Upper lobe of right lung (tissue), 1 donor: ENCODE data around the gene CNPY1. TPM values are rescaled to one million over a fixed set of nuclear protein-coding genes. Genes with fewer than 3 reads are reported as not detected.

Experiments used
- ATAC-seq: fragments of 200-7000 bp; cut with Tn5 transposase; one replicate; pipeline ENCODE4 v1.9.1; 2020; ENCODE audit warnings: mild to moderate bottlenecking, moderate library complexity
- DNase-seq: peaks from one replicate; pipeline ENCODE4 v3.0.0-alpha.2; 2020
- H3K27ac ChIP-seq: fragments of 200-600 bp; one replicate; pipeline ENCODE4 v1.8.0; 2022
- H3K27me3 ChIP-seq: fragments of 200-600 bp; one replicate; pipeline ENCODE4 v1.8.0; 2022; ENCODE audit warnings: mild to moderate bottlenecking
- H3K36me3 ChIP-seq: fragments of 200-600 bp; one replicate; pipeline ENCODE4 v1.8.0; 2022
- H3K4me1 ChIP-seq: fragments of 200-600 bp; one replicate; pipeline ENCODE4 v1.8.0; 2022
- H3K4me3 ChIP-seq: fragments of 200-600 bp; one replicate; pipeline ENCODE4 v1.8.0; 2022; ENCODE audit warnings: mild to moderate bottlenecking
- H3K9me3 ChIP-seq: fragments of 200-600 bp; one replicate; pipeline ENCODE4 v1.8.0; 2022
- CTCF ChIP-seq: fragments of 200-600 bp; IDR thresholded peaks from one replicate; pipeline ENCODE4 v1.8.0; 2022; ENCODE audit warnings: antibody characterized with exemption
- intact Hi-C: fragments of 100-400 bp; cut with DNase I; formaldehyde crosslinking; loops from one replicate; pipeline ENCODE4 v1.11.0; 2022
- total RNA-seq: library from RNA; stranded (reverse); fragmentation: NEBNext Ultra II Directional; extraction: Animal tissue kit (Norgen Biotek cat#: 25700); gene quantifications from one replicate; pipeline ENCODE4 v1.2.1, GENCODE V29; 2021
- donor health status: DM: no; HTN: yes; CAD: no; lungs with severe emphysema.

CNPY1 gene
- total RNA-seq, 1 donor from 2014 or later: not detected

DNA sequence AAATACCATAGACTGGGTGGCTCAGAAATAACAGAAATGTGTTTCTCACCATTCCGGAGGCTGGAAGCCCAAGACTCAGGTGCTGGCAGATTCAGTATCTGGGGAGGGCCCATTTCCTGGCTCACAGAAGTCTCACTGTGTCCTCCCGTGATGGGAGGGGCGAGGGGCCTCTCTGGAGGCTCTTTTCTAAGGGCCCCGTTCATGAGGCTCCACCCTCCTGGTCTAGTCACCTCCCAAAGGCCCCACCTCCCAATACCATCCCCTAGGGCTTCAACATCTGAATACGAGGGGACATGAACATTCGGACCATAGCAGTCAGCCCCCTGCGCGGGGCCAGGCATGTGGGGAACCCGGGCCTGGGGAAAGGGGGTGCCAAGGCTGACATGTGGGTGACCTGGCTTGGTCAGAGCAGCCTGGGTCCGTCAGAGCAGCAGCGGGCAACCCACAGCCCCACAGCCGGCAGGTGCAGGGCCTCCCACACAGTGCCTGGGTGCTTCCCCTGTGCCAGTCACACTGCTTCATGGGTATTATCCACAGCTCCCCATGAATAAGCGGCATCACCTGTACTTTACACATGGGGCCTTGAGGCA lies 13.3 kb upstream of the CNPY1 start:
- no peaks in the 10 kb centered on the region for H3K4me1 ChIP-seq
- no peaks in the 10 kb centered on the region for H3K36me3 ChIP-seq
- H3K9me3 ChIP-seq: no peaks in the 10 kb centered on the region
- ATAC-seq (no peak), DNase-seq (no peak)
- no peak overlapping the region for H3K27ac ChIP-seq
- H3K4me3 ChIP-seq: no peak overlapping the region
- intact Hi-C loops: no loop called here
- no peak for TF ChIP-seq CTCF
- no peaks in the 10 kb centered on the region for H3K27me3 ChIP-seq

GRCh38 chr7:155558961-155559360 lies 12.6 kb upstream of the CNPY1 start:
- H3K36me3 ChIP-seq: no peaks in the 10 kb centered on the region
- intact Hi-C loops: no loop called here
- ATAC-seq (no peak), DNase-seq (no peak)
- H3K4me3 ChIP-seq: no peak overlapping the region
- no peaks in the 10 kb centered on the region for H3K9me3 ChIP-seq
- no peak overlapping the region for H3K27ac ChIP-seq
- no peaks in the 10 kb centered on the region for H3K4me1 ChIP-seq
- H3K27me3 ChIP-seq: no peaks in the 10 kb centered on the region
- TF ChIP-seq CTCF: no peak

- no peak overlapping the region for H3K4me3 ChIP-seq
- intact Hi-C loops: no loop called here
- H3K27ac ChIP-seq: no peak overlapping the region
- H3K9me3 ChIP-seq: no peaks in the 10 kb centered on the region
- TF ChIP-seq CTCF: no peak
- no peaks in the 10 kb centered on the region for H3K27me3 ChIP-seq
- no peaks in the 10 kb centered on the region for H3K4me1 ChIP-seq
- no peaks in the 10 kb centered on the region for H3K36me3 ChIP-seq
- no peak for ATAC-seq
- no peak for DNase-seq
These were observed 12.0 kb upstream of the CNPY1 start for GRCh38 chr7:155558351-155558750.

GRCh38 chr7:155557778-155558177 lies 11.4 kb upstream of the CNPY1 start:
- no peaks in the 10 kb centered on the region for H3K4me1 ChIP-seq
- ATAC-seq (no peak), DNase-seq (no peak)
- H3K36me3 ChIP-seq: no peaks in the 10 kb centered on the region
- TF ChIP-seq CTCF: no peak
- intact Hi-C loops: no loop called here
- H3K27ac ChIP-seq: no peak overlapping the region
- H3K4me3 ChIP-seq: no peak overlapping the region
- H3K9me3 ChIP-seq: no peaks in the 10 kb centered on the region
- H3K27me3 ChIP-seq: no peaks in the 10 kb centered on the region

GRCh38 chr7:155556763-155557162 lies 10.4 kb upstream of the CNPY1 start:
- intact Hi-C loops: no loop called here
- ATAC-seq (no peak), DNase-seq (no peak)
- H3K27me3 ChIP-seq: no peaks in the 10 kb centered on the region
- no peaks in the 10 kb centered on the region for H3K36me3 ChIP-seq
- no peaks in the 10 kb centered on the region for H3K9me3 ChIP-seq
- H3K27ac ChIP-seq: no peak overlapping the region
- H3K4me3 ChIP-seq: no peak overlapping the region
- H3K4me1 ChIP-seq: no peaks in the 10 kb centered on the region
- TF ChIP-seq CTCF: no peak

DNA sequence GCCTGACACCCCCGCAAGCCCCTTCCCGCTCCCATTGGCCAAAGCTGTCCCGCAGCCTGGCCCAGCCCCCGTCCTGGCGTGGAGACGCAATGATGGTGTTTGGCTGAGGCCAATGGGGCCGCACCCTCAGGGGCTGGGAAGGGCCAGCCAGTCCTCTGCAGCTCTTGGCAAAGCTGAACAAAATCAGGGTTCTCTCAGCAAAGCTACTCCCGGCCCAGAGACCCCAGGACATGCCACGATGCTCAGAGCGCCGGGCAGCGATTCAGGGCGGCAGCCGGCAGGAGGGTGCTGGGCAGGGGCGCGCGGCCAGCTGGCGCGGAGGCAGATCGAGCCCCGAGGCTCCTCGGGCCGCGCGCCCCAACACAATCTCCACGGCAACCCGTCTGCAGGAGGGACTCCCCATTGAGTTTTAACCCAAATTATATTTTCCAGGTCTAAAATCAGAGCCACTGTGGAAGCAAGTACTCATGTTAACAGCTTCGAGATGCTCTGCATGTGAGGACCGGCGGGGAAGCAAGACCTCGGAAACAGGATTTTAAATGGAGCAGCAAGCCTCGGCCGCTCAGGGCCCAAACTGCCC lies 8.8 kb upstream of the CNPY1 start:
- ATAC-seq: no peak
- DNase-seq: no peak
- intact Hi-C loops: no loop called here
- no peak overlapping the region for H3K4me3 ChIP-seq
- no peak for TF ChIP-seq CTCF
- H3K27me3 ChIP-seq: no peaks in the 10 kb centered on the region
- no peaks in the 10 kb centered on the region for H3K4me1 ChIP-seq
- H3K9me3 ChIP-seq: no peaks in the 10 kb centered on the region
- H3K27ac ChIP-seq: no peak overlapping the region
- no peaks in the 10 kb centered on the region for H3K36me3 ChIP-seq
